ENCODE data around the gene ARNT2.

Gene ARNT2

DNA sequence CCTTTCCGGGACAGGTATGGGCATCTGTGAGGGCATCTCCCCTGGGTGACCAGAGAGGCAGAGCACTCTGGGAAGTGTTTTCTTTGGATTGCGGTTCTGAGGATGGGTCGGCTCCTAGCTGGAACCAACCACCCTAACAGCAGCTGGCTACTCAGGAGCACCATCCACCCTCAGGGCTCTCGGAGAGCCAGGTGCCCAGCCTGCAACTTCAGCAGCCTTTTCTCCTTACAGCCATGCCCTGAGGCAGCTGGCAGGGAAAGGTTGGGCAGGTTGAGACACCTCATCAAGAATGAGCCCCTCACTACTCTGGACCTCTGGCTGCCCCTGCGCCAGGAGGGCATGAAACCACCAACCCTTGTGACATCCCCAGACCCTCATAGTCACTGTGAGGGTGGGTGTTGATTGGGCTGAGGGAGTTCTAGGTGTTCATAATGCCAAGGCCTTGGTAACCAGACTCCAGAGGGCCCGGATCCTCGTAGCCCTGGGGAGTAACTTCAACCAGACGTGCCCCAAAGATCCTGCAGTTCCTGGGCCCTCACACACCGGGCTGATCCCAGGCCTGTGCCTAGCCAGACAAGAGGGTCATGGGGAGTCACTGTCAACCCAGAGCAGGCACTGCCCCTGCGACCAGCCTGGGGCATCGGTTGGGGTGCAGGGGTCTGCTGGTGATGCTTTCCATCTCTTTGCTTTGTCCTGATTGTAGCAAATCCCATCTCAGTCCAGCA lies 176.5 kb downstream of the ARNT2 start:
- no peak for DNase-seq

DNA sequence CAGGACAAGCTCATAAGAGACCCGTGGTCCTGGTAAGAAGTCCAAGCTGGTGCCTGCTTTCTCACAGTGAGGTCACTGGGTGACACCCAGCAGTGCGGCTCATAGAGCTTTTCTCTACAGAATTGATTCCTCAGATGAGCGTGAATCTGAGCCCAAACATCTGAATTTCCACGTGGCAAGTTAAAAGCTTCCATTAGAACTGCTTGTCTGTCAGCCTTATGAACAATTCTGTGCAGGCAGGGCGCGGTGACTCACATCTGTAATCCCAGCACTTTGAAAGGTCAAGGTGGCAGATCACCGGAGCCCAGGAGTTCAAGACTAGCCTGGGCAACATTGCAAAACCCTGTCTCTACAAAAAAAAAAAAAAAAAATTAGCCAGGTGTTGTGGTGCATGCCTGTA lies 177.8 kb downstream of the ARNT2 start:
- no peak for DNase-seq

DNA sequence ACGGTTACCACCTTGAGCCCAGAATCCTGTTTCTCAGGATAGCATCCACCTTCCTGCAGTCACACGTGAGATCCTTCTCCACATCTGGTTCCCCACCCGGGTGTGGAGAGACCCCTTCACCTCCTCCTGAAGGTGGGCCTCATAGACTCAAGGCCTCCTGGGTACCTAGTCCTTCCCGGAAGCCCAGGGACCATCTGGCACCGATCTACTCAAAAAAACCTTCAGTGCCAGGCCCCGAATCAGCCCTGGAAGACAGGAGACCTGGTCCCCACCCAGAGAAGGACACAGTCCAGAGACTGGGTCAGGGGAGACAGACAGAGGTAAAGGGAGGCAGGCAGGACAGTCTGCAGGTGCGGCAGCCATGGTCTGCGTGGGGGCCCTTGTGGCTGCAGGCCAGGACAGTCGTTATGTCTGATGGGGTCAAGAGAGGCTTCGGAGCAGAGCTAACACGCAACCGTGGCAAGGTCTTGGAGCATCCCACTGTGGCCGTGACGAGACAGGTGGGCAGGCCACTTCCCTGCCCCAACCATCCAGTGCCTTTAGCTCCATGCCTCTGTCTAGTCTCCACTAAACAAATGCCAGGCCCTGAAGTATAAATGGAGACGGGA lies 178.7 kb downstream of the ARNT2 start:
- DNase-seq: no peak

DNA sequence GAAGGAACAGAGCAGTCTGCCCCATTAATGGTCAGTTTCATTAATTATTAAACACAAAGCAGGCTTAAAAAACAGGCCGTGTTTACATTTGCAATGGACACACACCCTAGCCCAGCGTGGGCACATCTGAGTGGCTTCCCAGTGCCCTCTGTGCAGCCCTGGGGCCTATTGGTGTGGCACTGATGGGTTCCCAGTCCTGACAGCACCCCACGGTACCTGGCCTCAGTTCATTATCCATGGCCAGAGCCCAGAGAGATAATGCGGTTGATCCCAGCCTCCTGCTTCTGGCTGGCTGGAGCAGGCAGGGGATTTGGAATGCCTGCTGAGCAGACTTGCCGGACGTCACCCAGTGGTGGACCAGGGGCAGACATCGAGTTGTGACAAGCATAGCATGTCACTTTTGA lies 180.4 kb downstream of the ARNT2 start:
- no peak for DNase-seq

DNA sequence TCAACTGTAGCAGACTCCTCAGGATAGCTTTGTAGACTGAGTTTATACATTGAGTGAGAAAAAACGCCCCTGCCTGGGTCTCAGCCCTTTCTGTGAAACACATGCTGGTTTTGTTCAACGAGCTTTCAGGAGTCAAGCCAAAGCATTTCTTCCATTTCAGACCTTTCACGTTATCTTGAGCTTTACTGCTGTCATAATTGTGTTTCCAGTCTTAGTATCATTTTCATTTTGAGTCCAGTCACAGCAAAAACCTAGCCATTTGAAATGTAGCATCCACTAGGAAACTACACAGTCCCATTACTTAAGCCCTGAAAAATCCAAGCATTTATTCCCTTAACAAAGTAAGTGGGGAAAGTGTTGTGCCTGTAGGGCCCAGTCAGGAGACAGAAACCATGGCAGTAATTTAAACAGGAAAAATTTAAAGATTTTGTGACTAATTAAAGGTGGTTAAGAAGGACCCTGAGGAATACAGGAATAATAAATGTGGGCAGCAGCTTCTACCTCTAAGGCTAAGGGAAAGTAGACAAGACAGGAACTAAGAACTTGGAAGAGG lies 180.9 kb downstream of the ARNT2 start:
- no peak for DNase-seq

DNA sequence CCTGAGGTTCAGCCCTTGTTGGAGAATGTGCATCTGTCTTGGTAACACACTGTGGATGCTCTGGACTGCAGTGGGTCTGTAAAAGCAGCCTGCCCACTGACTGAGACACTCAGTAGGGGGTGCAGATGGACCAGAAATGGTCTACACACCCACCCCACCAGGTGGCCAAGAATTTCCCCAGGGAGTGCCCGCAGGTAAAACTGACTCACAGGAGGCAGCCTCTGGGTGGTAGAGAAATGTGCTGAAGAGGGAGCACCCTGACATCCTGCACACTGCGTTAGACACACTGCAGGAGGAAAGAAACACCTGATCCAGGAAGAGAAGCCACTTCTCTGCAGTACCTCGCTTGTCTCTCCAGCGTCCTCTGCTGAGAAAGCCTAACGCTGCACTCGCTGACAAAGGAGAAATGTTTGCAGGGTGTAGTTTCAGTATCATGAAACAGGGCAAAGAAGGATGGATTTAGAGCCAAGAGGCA lies 181.4 kb downstream of the ARNT2 start:
- DNase-seq: no peak

DNA sequence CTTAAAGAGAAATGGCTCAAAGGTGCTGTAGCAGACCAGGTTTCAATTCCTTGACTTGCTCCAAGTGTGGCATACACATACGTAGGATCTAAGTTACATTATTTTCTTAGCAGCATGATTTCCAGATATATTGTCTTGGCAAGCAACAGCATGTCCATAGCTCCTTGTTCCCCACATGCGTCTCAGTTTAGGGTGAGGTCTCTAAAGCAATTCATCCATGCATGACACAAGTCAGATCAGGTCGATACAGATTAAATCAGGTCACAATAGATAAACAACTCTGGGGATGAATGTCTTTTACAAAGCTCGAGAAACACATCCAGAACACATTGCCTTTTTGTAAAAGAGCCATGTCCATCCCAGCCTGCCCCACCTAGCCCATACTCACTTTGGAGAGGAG lies 182.0 kb downstream of the ARNT2 start:
- no peak for DNase-seq

DNA sequence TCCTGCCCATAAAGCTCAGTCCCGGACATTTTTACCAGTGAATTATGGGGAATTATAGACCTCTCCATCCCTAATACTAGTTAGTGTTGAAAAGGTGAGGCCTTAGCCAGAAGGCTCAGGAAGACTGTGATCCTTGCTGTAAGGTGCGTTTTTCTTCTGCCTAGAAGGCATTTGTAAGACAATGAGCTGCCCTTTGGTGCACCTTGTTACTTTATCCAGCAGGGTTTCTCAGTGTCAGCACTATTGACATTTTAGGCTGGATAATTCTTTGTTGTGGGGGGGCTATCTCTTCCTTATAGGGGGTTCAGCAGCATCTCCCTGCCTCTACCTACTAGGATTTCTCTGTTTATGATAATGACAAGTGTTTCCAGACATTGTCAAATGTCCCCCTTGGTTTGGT lies 182.8 kb downstream of the ARNT2 start:
- no peak for DNase-seq

DNA sequence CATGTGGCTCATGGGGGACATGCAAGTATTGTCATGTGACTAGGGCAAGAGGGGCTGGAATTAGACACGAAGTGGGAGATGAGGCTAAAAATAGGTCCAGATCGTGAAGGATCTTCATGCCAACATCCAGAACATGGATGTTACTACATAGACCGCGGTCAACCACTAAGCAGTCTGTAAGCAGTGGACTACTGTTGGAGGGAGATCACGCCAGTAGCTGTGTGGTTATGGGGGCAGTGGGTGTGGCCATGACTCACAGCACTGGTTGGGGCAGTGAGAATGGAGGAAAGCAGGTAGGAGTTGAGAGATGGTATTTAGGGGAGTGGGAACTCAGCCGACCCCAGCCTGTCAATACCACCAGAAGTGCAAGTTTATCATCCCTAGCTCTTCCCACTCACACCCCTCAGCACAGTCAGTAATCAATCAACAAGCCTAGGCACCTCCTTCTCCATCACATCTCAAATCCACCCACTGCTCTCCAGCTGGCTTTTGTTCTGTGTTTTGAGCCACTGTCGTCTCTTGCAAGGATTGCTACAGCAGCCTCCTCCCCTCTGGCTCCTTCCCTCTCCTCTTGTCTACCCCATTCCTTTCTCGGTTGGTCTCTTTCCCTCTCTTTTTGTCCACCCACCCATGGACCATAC lies 183.8 kb downstream of the ARNT2 start:
- no peak for DNase-seq

DNA sequence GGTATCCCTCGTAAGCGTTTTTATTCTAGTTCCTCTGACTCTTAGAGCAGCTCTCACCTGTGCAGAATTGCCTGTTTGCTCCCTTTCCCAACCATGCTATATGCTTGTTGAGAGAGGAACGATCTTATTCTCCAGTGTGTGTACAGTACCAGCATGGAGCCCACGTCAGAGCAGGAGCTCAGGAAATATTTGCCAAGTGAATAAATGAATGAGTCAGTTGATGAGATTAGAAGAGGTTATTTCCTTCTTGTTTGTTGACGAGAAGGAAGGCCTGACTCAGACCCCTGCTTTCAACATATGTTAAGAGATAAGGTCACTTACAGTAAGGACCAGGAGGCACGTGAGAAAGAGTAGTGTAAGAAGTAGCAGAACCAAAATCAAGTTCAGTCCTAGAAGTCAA lies 184.6 kb downstream of the ARNT2 start:
- DNase-seq: no peak

DNA sequence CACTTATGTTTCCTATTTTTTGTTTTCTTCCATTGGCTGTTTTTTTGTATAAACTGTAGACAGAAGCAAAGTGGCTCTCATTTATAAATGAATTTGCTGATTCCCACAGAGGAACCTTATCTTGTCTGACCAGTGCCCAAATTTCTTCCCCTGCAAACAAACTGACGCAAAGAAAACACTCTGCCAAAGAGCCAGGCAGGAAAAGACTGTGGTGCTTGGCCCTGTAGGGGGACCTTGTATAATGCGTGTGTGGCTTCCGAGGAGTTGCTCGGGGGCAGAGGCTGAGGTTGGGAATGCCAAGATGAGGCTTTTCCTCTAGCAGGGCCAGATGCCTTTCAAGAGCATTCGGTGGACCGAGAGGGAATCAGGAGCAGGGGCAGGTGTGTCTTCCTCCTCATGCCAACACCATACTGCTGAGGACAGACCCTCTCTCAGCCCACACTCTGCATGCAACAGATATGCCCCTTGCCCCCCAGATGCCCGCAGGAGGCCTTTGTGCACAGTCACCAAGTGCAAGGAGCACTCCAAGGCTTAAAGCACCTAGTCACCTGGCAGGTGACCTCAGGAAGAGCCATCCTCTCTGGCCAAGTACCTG lies 186.7 kb downstream of the ARNT2 start:
- no peak for DNase-seq

DNA sequence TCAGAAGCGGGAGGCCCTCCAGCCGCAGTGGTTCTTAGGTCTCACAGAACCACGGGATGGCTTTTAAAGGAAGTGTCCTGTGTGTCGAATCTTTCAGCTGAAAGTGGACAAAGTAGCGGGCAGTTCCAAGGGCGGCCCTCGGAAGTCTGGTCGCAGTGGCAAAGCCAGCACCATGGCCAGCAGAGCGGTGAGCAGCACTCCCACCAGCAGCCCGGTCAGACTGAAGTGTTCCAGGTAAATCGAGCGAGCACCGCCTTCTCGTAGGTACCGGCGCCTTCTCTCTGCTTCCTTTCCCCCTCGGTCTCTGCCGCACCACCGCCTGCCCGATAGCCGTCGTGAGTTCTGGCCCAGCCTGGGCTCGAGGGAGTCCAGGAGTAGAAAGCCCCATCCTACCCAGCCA lies 187.3 kb downstream of the ARNT2 start:
- no peak for DNase-seq

DNA sequence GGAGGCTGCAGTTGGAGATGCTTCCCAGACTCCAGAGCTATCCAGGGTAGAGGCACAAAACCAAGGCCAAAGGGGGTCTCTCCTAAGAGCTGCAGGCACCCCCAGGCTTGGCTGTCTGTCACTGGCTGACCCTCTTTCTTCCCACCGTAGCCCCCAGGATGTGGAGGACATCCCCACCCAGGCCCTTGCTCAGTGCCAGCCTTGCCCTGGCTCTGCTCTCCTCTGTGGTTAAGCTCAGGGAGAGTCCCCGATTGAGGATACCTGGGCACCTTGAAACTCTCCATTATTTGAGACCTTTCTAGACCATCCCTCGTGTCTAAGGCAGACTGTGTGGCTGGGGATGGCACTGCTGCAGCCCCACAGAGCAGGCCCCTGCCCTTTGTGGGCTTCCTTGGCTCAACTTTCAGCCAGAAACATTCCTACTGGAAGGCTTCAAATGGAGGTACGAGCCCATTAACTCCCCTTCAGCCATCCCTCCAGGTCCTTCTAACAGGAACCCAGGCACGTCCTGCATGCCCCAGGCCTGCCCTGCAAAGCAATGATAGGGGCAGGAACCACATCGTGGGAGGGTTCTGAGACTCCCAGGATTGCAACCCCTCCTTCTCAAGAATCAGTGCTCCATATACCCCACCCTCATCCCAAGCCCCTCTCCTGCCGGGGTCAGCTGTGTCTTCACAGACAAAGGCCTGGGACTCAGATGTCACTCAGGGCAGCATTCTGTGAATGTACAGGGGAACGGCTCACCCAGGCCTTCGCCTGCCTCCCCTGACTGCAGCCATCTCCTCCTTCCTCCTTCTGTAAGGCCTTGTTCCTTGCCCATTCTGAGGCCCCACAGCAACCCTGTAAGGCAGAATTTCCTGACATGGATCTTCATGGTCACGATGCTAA lies 188.0 kb downstream of the ARNT2 start:
- no peak for DNase-seq

DNA sequence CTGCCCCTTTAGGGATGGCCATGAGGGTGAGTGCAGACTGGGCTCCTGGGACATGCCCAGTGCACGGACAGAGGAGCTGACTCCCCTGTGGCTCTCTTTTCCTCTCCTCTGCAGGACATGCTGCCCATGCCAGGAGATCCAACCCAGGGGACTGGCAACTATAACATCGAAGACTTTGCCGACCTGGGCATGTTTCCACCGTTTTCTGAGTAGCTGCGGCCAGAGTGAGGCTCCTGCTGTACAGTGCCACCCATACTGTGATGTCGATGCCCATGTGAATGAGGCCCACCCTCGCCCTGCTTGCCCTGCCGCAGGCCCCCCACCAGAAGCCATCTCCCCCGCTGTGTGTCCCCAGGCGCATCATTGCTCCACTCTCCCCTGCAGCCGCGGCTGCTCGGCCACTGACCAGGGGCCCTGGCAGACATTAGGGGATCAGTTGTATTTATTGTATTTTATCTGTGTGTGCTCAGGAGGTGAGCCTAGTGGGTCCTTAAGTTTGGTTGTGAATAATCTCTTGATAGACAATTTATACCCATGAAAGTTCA lies 189.4 kb downstream of the ARNT2 start:
- no peak for DNase-seq

DNA sequence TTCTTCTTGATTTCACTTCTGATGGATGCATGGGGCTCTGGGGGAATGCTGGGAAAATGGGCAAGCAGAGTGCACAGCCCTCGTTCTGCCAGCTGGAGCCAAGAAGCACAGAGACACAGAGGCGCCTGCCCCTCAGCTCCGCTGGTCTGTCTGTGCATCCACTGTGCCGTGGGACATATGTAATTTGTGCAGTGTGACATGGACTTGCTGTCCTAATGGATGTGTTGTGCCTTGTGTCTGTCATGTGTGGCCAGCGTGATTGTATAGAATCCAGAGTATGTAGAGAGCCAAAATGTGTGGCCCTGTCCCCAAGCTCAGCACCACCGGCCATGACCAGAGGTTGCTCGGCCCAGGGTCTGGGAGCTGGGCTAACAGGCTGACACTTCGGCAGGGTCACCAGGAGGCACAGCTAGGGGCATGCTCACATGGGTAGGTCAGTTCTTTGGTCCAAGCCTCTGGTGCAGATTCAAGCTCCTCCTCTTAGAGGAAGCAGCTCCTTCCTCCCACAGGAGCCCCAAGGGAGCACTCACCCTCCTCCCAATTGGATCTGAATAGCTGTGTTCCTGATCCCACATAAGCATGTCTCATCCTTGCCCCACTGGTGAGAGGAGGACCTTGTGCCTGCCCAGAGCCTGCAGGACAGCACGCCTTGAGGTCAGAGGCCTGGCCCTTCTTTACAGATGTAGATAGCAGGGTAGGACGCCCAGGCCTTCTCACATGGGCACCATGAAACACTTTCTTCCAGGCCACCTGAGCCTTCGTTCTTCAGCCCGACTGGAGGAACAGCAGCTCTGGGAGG lies 190.1 kb downstream of the ARNT2 start:
- no peak for DNase-seq

DNA sequence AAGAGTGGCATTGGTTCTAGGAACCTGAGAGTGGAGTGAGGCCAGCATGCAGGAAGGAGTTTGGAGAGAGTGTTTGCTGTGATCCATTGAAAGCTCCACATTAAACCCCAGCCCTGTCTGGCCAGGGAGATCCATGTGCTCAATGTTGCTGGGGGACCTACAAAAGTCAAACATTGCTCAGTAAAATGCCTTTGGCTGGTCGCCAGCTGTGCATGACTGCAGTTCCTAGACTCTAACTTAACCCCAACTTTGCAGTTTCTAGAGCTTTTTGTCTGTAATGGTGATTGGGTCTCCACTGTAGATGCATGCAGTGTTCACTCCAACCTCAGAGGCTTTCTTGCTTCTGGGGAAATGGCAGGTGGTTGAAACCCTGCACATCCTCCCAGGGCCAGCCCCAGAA lies 191.2 kb downstream of the ARNT2 start:
- DNase-seq: no peak

DNA sequence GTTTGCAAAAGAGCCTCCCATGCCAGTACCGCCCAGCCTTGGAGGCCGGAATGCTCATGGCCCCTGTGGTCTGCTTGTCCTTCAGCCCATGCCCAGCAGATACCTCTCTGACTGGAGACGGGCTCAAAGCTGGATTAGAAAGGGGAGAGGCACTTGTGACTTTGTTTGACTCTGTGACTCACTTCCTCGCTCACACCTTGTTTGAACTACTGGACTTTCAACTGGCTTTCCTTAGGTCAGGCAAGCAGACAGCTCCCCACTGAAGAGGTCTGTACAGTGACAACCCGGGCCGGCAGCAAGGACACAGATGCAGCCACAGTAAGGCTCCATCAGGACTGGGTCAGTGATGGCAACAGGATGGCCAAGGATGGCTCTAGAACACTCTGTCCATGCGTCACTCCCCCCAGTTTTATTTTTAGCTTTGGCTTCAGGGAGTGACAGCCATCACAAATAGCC lies 192.4 kb downstream of the ARNT2 start:
- no peak for DNase-seq

DNA sequence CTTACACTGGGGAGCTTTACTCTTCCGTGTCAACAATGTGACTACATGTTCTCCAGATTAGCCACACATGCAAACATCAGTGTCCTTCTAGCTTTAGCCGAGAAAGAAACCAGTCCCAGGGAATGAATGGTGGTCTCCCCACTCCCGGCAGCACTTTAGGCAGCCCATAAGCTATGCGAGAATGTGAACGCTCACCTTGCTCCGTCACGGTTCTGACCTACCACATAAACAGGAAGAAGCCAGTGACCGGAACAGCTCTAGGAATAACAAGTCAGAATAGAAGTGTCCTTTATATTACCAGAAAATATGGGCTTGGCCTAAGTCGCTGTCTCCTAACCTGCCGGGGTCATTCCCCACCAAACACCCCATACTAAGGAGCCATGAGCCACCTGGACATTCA lies 192.9 kb downstream of the ARNT2 start:
- DNase-seq: no peak

DNA sequence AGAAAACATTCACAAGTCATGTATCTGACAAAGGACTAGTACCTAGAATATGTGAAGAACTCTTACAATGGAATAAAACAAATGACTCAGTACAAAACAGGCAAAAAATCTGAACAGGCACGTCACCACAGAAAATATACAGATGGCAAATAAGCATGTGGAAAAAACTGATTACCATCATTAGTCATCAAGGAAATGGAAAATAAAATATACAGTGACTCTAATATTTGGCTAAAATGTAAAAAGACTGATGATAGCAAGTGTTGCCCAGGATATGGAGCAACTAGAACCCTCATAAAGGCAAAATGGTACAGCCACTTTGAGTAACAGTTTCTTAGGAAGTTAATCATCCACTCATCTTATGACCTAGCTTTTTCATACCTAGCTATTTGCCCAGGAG lies 195.2 kb downstream of the ARNT2 start:
- no peak for DNase-seq

DNA sequence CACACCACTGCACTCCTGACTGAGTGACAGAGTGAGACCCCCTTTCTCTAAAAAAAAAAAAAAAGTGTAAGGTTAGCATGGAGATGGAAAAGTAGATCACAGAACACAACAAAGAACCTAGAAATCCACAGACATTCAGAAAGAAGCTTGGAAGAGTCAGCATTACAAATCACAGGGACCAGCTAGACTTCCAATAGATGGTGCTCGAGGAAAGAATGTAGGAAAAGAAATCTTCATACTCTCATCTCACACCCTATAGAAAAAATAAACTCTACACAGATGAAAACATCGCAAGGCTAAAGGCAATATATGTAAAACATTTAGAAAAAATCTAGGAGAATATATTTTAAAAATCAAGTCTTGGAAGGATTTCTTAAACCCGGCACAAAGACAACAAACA lies 196.4 kb downstream of the ARNT2 start:
- no peak for DNase-seq

DNA sequence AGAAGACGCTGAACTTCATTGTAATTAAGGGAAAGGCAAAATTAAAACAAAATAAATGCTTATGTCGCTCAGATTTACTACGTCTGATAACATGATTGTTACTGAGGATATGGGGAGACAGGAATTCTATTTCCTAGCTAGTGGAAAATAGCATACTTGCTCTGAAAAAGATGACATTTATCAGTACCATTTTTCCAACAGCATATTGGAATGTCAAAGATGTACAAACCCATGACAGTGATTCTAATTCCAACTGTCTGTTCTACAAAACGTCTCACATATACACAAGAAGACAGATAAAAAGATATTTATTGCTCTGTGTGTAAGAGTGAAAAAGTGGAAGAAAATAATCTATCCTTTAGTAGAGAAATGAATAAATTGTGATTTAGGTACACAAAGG lies 197.1 kb downstream of the ARNT2 start:
- no peak for DNase-seq

Measured in AML-193 (cell line).